Keratinocyte (primary cell): ENCODE measurements around the gene UVSSA.

ENCODE experiments used
- EZH2 ChIP-seq: IDR thresholded peaks from one replicate; pipeline ENCODE4 v1.6.1; 2012; ENCODE audit warnings: inconsistent platforms, mild to moderate bottlenecking, low read length, moderate library complexity
- TF ChIP-seq, protein P1 (sequence below), 3 experiments: IDR thresholded peaks in 1 of 3; conservative IDR thresholded peaks in 1 of 3; optimal IDR thresholded peaks in 1 of 3; 2 replicates in 2 of 3; 3 replicates in 1 of 3; pipeline versions ENCODE3 to v1.5.1; 2011; ENCODE audit warnings: low read length in 3 of 3, mild to moderate bottlenecking in 3 of 3, moderate library complexity in 2 of 3, control low read depth in 1 of 3, inconsistent platforms in 1 of 3; ENCODE audit not compliant: insufficient read depth in 2 of 3; ENCODE audit errors: extremely low read depth in 1 of 3

DNA sequence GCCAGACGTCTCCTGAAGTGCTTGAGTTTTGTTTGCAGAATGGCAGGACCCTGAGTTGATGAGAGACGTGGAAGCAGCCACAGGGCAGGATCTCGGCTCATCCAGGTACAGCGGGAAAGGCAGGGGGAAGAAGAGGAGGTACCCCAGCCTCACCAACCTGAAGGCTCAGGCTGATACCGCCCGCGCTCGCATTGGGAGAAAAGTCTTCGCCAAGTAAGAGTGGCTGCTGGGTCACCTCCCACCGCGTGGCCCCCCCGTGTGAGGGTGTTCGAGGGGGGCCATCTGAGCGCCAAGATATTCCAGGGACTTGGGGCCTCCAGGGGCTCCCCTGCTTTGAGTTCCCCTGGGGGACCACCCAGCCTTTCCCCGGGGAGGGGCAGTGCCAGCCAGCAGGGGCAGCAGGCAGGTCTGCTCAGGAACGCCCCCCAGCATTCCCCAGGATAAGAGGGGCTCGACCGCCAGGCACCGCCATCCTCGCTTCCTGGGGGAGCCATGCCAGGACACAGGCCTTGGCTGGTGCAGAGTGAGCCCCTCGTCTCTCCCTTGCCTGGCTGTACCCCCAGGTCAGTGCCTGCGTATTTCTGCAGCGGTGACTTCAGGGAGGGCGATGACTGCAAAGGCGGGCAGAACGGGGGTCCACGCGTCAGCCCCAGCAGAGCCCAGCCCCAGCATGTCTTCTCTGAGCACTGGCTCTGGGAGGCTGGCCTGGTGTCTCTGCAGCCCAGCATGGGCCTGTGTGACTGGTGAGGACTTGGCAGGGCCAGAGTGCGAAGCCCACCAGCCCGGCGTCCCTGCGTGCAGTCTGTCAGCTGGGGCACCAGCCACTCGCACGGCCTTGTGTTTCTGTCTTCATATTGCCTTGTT is 37.0 kb downstream of the UVSSA start:
- TF ChIP-seq, protein P1, sequence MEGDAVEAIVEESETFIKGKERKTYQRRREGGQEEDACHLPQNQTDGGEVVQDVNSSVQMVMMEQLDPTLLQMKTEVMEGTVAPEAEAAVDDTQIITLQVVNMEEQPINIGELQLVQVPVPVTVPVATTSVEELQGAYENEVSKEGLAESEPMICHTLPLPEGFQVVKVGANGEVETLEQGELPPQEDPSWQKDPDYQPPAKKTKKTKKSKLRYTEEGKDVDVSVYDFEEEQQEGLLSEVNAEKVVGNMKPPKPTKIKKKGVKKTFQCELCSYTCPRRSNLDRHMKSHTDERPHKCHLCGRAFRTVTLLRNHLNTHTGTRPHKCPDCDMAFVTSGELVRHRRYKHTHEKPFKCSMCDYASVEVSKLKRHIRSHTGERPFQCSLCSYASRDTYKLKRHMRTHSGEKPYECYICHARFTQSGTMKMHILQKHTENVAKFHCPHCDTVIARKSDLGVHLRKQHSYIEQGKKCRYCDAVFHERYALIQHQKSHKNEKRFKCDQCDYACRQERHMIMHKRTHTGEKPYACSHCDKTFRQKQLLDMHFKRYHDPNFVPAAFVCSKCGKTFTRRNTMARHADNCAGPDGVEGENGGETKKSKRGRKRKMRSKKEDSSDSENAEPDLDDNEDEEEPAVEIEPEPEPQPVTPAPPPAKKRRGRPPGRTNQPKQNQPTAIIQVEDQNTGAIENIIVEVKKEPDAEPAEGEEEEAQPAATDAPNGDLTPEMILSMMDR (optimal IDR thresholded peaks at IDR 0.05 in 1 of 3, IDR thresholded peaks at IDR 0.05 in 1 of 3, conservative IDR thresholded peaks at IDR 0.05 in 1 of 3; ENCODE audit: extremely low read depth in 1 of 3, insufficient read depth in 2 of 3, low read length in 3 of 3), result no peak
- TF ChIP-seq EZH2, result no peak
